ENCODE data around the gene NUDT8. TPM values are rescaled to one million over a fixed set of nuclear protein-coding genes. Genes with fewer than 3 reads are reported as not detected.
A peak's percentile ranks its signal among the peaks of the same experiment; 100 is the strongest.
"Not testable (repeated sequence)": the region's sequence is repeated elsewhere in the genome, so short reads cannot be mapped to it uniquely, and the experiment has no call there.

The NUDT8 gene
- polyA plus RNA-seq, 5 donors: 3.1 to 8.1 (median 3.4) TPM

DNA sequence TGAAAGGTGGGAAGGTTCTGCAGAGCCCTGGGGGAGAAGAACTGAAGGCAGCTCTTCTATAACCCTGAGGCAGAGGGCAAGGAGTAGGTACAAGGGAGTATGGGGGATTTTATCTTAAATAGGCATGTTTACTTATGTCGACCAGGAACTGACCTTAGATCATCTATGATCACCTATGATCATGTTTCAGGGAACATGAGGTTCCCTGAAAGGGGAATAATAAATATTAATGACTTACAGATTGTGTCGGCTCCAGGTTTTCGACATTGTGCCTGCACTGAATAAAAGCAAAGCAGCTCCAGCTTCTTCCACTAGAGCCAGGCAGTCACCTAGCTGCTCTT lies 36.2 kb downstream of the NUDT8 start:
- DNase-seq: no peak

DNA sequence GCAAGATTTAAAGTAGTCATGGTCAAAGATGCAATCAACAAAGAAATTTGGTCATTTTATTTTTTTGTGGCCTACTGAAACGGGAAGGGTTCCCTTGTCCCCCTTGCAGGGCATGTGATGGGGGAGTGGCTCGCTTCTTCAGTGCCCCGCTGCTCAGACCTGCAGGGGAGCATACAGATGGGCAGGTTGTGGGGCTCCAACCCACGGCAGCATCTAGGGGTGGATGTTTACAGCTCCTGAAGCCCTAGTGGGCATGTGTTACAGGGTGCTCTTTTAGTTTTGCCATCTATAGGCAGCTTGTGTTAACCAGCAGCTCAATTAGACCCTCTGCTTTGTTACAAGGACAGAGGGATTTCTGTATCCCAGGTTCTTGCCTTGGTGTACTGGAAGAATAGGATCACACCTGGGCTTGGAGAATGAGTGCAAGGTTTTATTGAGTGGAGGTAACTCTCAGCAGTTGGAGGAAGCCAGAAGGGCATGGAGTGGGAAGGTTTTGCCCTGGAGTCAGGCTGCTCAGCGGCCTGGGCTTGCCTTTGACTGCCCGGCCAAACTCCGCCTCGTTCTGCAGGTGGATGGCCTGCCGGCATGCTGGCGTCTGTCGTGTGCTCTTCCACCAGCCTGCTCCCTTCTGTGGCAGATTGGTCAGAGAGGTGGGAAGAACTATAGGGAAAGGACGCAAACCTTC lies 36.7 kb downstream of the NUDT8 start:
- no peak for DNase-seq

DNA sequence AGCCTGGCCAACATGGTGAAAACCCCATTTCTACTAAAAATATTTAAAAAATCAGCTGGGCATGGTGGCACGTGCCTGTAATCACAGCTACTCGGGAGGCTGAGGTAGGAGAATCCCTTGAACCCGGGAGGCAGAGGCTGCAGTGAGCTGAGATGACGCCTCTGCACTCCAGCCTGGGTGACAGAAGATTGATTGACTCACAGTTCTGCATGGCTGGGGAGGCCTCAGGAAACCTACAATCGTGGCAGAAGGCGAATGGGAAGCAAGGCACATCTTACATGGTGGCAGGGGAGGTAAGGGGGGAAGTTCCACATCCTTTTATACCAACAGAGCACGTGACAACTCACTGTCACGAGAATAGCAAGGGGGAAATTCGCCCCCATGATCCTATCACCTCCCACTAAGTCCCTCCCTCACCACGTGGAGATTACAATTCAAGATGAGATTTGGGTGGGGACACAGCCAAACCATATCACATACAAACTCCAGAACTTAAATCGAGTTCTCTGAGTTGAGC lies 40.8 kb downstream of the NUDT8 start:
- DNase-seq: not testable (repeated sequence)

DNA sequence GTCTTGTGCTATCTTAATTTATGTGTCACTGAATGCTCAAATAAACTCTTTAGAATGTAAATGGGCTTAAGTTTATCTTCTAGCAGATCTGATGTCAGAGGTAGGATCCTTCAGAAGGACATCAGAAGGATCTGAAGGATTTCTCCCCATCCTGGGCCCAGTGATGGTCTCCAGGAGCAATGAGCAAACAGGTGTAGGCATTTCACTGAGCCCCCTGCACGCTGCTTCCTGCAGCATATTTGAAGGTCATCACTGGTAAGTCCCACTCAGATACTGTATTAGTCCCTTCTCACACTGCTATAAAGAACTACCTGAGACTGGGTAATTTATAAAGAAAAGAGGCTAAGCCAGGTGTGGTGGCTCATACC lies 41.6 kb downstream of the NUDT8 start:
- no peak for DNase-seq

DNA sequence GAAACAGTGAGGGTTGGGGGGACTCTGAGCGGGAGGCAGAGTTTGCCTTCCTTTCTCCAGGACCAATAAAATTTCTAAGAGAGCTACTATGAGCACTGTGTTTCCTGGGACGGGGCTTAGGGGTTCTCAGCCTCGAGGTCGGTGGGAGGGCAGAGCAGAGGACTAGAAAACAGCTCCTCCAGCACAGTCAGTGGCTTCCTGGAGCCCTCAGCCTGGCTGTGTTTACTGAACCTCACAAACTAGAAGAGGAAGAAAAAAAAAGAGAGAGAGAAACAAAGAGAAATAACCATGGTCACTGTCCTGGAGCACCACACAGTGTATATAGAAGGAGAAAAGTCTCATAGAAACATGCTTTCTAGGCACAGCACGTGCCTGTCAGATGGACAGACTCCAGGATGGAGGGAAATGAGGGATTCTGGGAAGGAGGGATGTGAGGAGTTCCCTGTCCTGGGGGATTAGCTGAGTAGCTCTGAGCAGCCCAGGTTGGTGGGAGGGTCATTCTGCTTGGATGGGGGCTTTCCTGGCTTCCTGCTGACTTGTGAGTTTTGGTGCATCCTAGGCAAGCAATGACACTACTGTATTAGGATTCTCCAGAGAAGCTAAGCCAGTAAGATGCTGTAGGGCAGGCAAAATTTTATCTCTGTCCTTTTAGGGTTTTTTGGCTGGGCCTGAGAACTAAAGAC lies 43.0 kb downstream of the NUDT8 start:
- DNase-seq: no peak

DNA sequence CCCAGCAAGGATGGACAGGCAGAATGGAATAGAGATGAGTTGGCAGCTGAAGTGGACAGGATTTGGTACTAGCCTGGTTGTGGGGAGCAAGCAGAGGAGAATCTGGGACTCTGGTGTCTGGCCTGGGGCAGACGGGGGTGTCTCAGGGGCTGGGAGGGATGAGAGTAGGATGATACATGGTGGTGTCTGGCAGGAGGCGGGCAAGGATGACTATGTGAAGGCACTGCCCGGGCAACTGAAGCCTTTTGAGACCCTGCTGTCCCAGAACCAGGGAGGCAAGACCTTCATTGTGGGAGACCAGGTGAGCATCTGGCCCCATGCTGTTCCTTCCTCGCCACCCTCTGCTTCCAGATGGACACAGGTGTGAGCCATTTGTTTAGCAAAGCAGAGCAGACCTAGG lies 43.8 kb downstream of the NUDT8 start:
- DNase-seq: no peak

DNA sequence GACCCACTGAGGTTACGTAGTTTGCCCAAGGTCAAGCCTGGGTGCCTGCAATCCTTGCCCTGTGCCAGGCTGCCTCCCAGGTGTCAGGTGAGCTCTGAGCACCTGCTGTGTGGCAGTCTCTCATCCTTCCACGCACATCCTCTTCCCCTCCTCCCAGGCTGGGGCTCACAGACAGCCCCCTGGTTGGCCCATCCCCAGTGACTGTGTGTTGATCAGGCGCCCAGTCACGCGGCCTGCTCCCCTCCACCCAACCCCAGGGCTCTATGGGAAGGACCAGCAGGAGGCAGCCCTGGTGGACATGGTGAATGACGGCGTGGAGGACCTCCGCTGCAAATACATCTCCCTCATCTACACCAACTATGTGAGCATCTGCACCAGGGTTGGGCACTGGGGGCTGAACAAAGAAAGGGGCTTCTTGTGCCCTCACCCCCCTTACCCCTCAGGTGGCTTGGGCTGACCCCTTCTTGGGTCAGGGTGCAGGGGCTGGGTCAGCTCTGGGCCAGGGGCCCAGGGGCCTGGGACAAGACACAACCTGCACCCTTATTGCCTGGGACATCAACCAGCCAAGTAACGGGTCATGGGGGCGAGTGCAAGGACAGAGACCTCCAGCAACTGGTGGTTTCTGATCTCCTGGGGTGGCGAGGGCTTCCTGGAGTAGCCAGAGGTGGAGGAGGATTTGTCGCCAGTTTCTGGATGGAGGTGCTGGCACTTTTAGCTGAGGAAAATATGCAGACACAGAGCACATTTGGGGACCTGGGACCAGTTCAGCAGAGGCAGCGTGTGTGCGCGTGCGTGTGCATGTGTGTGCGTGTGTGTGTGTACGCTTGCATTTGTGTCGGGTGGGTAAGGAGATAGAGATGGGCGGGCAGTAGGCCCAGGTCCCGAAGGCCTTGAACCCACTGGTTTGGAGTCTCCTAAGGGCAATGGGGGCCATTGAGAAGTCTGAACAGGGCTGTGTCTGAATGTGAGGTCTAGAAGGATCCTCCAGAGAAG lies 44.6 kb downstream of the NUDT8 start:
- no peak for DNase-seq

DNA sequence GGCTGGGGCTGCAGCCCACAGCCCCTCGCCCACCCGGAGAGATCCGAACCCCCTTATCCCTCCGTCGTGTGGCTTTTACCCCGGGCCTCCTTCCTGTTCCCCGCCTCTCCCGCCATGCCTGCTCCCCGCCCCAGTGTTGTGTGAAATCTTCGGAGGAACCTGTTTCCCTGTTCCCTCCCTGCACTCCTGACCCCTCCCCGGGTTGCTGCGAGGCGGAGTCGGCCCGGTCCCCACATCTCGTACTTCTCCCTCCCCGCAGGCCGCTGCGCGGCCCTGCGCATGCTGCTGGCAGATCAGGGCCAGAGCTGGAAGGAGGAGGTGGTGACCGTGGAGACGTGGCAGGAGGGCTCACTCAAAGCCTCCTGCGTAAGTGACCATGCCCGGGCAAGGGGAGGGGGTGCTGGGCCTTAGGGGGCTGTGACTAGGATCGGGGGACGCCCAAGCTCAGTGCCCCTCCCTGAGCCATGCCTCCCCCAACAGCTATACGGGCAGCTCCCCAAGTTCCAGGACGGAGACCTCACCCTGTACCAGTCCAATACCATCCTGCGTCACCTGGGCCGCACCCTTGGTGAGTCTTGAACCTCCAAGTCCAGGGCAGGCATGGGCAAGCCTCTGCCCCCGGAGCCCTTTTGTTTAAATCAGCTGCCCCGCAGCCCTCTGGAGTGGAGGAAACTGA lies 45.4 kb downstream of the NUDT8 start:
- peak; percentile 65 to 67 for DNase-seq

DNA sequence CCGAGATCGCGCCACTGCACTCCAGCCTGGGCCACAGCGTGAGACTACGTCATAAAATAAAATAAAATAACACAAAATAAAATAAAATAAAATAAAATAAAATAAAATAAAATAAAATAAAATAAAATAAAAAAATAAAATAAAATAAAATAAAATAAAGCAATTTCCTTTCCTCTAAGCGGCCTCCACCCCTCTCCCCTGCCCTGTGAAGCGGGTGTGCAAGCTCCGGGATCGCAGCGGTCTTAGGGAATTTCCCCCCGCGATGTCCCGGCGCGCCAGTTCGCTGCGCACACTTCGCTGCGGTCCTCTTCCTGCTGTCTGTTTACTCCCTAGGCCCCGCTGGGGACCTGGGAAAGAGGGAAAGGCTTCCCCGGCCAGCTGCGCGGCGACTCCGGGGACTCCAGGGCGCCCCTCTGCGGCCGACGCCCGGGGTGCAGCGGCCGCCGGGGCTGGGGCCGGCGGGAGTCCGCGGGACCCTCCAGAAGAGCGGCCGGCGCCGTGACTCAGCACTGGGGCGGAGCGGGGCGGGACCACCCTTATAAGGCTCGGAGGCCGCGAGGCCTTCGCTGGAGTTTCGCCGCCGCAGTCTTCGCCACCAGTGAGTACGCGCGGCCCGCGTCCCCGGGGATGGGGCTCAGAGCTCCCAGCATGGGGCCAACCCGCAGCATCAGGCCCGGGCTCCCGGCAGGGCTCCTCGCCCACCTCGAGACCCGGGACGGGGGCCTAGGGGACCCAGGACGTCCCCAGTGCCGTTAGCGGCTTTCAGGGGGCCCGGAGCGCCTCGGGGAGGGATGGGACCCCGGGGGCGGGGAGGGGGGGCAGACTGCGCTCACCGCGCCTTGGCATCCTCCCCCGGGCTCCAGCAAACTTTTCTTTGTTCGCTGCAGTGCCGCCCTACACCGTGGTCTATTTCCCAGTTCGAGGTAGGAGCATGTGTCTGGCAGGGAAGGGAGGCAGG lies 46.2 kb downstream of the NUDT8 start, which contains the start of gene GSTP1:
Gene GSTP1 (plus strand): TSS at position 566 of the 958 bp plus-strand sequence. CDS start 32 bp downstream, at position 598.
- DNase-seq: peak; percentile 91 to 92

DNA sequence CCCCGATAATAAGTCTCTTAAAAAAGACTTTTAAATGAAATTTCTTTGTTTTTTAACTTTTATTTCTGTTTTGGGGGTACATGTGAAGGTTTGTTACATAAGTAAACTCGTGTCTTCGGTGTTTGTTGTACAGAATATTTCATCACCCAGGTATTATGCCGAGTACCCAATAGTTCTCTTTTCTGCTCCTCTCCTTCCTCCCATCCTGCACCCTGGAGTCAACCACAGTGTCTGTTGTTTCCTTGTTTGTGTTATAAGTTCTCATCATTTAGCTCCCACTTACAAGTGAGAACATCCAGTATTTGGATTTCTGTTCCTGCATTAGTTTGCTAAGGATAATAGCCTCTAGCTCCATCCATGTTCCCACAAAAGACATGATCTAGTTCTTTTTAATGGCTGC lies 47.7 kb downstream of the NUDT8 start:
- no peak for DNase-seq

DNA sequence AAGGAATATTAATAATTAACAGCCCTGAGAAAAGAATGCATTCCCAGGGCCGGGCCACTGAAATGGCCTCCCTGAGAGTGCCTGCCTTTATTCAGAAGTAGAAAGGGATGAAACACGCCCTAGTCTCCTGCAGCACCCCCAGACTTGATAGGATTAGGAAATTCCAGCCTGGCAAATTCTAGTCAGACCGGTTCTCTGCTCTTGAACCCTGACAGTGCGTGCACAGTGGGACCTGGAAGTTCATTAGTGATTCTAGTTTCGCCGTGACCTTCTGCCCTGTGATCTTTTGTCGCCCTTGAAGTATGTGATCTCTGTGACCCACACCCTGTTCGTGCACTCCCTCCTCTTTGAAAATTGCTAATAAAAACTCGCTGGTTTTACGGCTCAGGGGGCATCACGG lies 48.3 kb downstream of the NUDT8 start:
- DNase-seq: peak in 1 of 2 donors; percentile 32

DNA sequence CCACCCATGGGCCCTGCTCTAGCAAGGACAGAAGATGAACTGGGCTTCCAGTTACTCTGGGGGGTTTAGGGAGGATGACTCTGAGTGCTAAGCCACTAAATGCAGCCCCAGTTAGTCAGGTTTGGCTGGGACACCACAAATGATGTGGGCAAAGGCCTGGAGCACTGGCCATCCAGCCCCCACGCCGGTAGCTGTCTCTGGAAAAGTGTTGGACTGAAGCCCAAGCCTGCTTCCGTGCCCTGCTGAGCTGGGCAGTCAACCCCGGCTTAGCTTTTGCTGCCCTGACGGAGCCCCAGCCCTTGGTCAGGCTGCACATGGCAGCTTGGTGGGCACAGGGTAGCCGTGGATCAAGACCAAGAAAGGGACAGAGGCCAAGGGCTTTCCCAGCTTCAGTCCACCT lies 51.8 kb downstream of the NUDT8 start:
- DNase-seq: no peak

Other genes starting within 250 kb of the NUDT8 start
- 10 to 100 TPM; 18.4 to 30.8 (median 24.2) TPM for gene RAD9A, start 238.0 kb downstream of the NUDT8 start, polyA plus RNA-seq (ENCODE audit: insufficient read depth in 1 of 5, insufficient read length in 5 of 5, low replicate concordance in 1 of 5)
- gene PPP1CA, start 228.1 kb downstream of the NUDT8 start, polyA plus RNA-seq (ENCODE audit: insufficient read depth in 1 of 5, insufficient read length in 5 of 5, low replicate concordance in 1 of 5): 100 to 1,000 TPM in 4 of 5 donors, 10 to 100 TPM in 1; 99.0 to 167 (median 115) TPM
- gene TBC1D10C, start 225.9 kb downstream of the NUDT8 start, polyA plus RNA-seq (ENCODE audit: insufficient read depth in 1 of 5, insufficient read length in 5 of 5, low replicate concordance in 1 of 5): 1 to 10 TPM; 3.9 to 6.2 (median 4.7) TPM
- 1 to 10 TPM; 2.6 to 5.3 (median 4.5) TPM for gene CARNS1, start 214.3 kb downstream of the NUDT8 start, polyA plus RNA-seq (ENCODE audit: insufficient read depth in 1 of 5, insufficient read length in 5 of 5, low replicate concordance in 1 of 5)
- gene RPS6KB2, start 201.4 kb downstream of the NUDT8 start, polyA plus RNA-seq (ENCODE audit: insufficient read depth in 1 of 5, insufficient read length in 5 of 5, low replicate concordance in 1 of 5): 10 to 100 TPM; 34.2 to 45.2 (median 40.7) TPM
- gene PTPRCAP, start 192.3 kb downstream of the NUDT8 start, polyA plus RNA-seq (ENCODE audit: insufficient read depth in 1 of 5, insufficient read length in 5 of 5, low replicate concordance in 1 of 5): 1 to 10 TPM; 1.3 to 3.3 (median 1.8) TPM
- 10 to 100 TPM; 39.8 to 75.4 (median 45.9) TPM for gene CORO1B, start 186.5 kb downstream of the NUDT8 start, polyA plus RNA-seq (ENCODE audit: insufficient read depth in 1 of 5, insufficient read length in 5 of 5, low replicate concordance in 1 of 5)
- gene GPR152, start 177.2 kb downstream of the NUDT8 start, polyA plus RNA-seq (ENCODE audit: insufficient read depth in 1 of 5, insufficient read length in 5 of 5, low replicate concordance in 1 of 5): not detected
- 1 to 10 TPM; 1.9 to 2.5 (median 2.2) TPM for gene CABP4, start 174.6 kb downstream of the NUDT8 start, polyA plus RNA-seq (ENCODE audit: insufficient read depth in 1 of 5, insufficient read length in 5 of 5, low replicate concordance in 1 of 5)
- gene TMEM134, start 160.7 kb downstream of the NUDT8 start, polyA plus RNA-seq (ENCODE audit: insufficient read depth in 1 of 5, insufficient read length in 5 of 5, low replicate concordance in 1 of 5): 10 to 100 TPM; 34.8 to 67.1 (median 47.5) TPM
- 10 to 100 TPM; 45.4 to 67.7 (median 60.0) TPM for gene AIP, start 146.9 kb downstream of the NUDT8 start, polyA plus RNA-seq (ENCODE audit: insufficient read depth in 1 of 5, insufficient read length in 5 of 5, low replicate concordance in 1 of 5)
- gene PITPNM1, start 124.6 kb downstream of the NUDT8 start, polyA plus RNA-seq (ENCODE audit: insufficient read depth in 1 of 5, insufficient read length in 5 of 5, low replicate concordance in 1 of 5): 10 to 100 TPM; 16.3 to 33.3 (median 19.5) TPM
- 10 to 100 TPM; 23.4 to 48.9 (median 29.2) TPM for gene CDK2AP2, start 121.8 kb downstream of the NUDT8 start, polyA plus RNA-seq (ENCODE audit: insufficient read depth in 1 of 5, insufficient read length in 5 of 5, low replicate concordance in 1 of 5)
- gene CABP2, start 106.5 kb downstream of the NUDT8 start, polyA plus RNA-seq (ENCODE audit: insufficient read depth in 1 of 5, insufficient read length in 5 of 5, low replicate concordance in 1 of 5): not detected
- 1,000 to 10,000 TPM in 1 of 5 donors, 100 to 1,000 TPM in 4; 653 to 1,043 (median 745) TPM for gene GSTP1, start 46.1 kb downstream of the NUDT8 start, polyA plus RNA-seq (ENCODE audit: insufficient read depth in 1 of 5, insufficient read length in 5 of 5, low replicate concordance in 1 of 5)
- gene NDUFV1, start 23.0 kb downstream of the NUDT8 start, polyA plus RNA-seq (ENCODE audit: insufficient read depth in 1 of 5, insufficient read length in 5 of 5, low replicate concordance in 1 of 5): 100 to 1,000 TPM; 140 to 210 (median 174) TPM
- gene TBX10, start 9.8 kb upstream of the NUDT8 start, polyA plus RNA-seq (ENCODE audit: insufficient read depth in 1 of 5, insufficient read length in 5 of 5, low replicate concordance in 1 of 5): under 1 TPM in 1 of 5 donors, not detected in 4; 0.12 TPM
- gene ACY3, start 20.8 kb upstream of the NUDT8 start, polyA plus RNA-seq (ENCODE audit: insufficient read depth in 1 of 5, insufficient read length in 5 of 5, low replicate concordance in 1 of 5): 1 to 10 TPM in 1 of 5 donors, under 1 TPM in 4; 0.26 to 1.1 (median 0.47) TPM
- gene ALDH3B2, start 44.7 kb upstream of the NUDT8 start, polyA plus RNA-seq (ENCODE audit: insufficient read depth in 1 of 5, insufficient read length in 5 of 5, low replicate concordance in 1 of 5): 1 to 10 TPM in 4 of 5 donors, under 1 TPM in 1; 0.98 to 1.8 (median 1.2) TPM

Data from right lung (tissue), 5 donors.